HL-60 (cell line): Measurements from ENCODE around the gene ABCB1.
"Not testable (repeated sequence)": the region's sequence is repeated elsewhere in the genome, so short reads cannot be mapped to it uniquely, and the experiment has no call there.

ENCODE experiments used
- DNase-seq, 2 experiments: peaks; one replicate each; pipeline ENCODE4 v3.0.0-alpha.2; 2010 to 2020; ENCODE audit warnings: low read depth in 1 of 2, low spot score in 1 of 2
- H3K27ac ChIP-seq: fragments of 250-450 bp; sonication (Bioruptor Pico); replicated peaks from 2 replicates; pipeline ENCODE4 v1.5.1; 2020; ENCODE audit warnings: mild to moderate bottlenecking, moderate library complexity
- H3K27me3 ChIP-seq: fragments of 250-450 bp; sonication (Bioruptor Pico); 2 replicates; pipeline ENCODE4 v1.5.1; 2021; ENCODE audit warnings: mild to moderate bottlenecking, moderate library complexity; ENCODE audit not compliant: insufficient read depth, poor library complexity, severe bottlenecking
- H3K4me3 ChIP-seq: replicated peaks from 2 replicates; pipeline ENCODE4 v1.5.1; 2011; ENCODE audit warnings: mild to moderate bottlenecking, control low read depth, low read length; ENCODE audit not compliant: insufficient read depth
- GABPA ChIP-seq: IDR thresholded peaks from 2 replicates; pipeline ENCODE4 v1.6.1; 2012; ENCODE audit warnings: low read depth
- POLR2AphosphoS5 ChIP-seq: IDR thresholded peaks from 2 replicates; pipeline ENCODE4 v1.6.1; 2012; ENCODE audit warnings: low read depth
- SPI1 ChIP-seq: IDR thresholded peaks from 2 replicates; pipeline ENCODE4 v1.6.1; 2012; ENCODE audit warnings: low read depth, mild to moderate bottlenecking, borderline replicate concordance
- TF ChIP-seq, protein P1 (sequence below): IDR thresholded peaks from 2 replicates; pipeline ENCODE4 v1.6.1; 2012; ENCODE audit warnings: low read depth; ENCODE audit not compliant: insufficient replicate concordance
- TF ChIP-seq, protein P2 (sequence below): IDR thresholded peaks from one replicate; pipeline ENCODE4 v1.5.1; 2011; ENCODE audit warnings: low read length, control low read depth, inconsistent platforms; ENCODE audit not compliant: insufficient read depth

Gene ABCB1

DNA sequence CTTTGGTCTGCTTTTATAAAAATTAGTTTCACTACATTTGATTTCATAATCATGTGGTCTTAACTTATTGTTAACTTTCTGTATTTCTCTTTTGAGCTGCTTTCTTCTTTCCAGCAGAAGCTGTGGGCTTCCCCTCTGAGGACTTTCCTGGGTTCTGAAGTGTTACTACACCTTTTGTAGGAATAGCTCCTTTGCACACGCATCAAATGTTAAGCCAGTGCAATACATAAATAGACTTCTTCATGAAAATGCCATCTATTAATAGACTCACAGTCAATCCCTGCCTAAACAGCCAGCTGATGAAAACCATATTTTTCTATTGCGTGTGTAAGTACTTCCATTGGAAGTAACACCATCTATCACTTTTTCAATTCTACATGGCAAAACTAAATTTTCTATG is 126.7 kb downstream of the ABCB1 start:
- Histone ChIP-seq H3K27ac (no peak overlapping the region), H3K4me3 (no peak overlapping the region), H3K27me3 (peaks cover 34% of the 10 kb centered on the region)
- DNase-seq, result no peak
- no peak for TF ChIP-seq GABPA
- no peak for TF ChIP-seq SPI1
- TF ChIP-seq, protein P1, sequence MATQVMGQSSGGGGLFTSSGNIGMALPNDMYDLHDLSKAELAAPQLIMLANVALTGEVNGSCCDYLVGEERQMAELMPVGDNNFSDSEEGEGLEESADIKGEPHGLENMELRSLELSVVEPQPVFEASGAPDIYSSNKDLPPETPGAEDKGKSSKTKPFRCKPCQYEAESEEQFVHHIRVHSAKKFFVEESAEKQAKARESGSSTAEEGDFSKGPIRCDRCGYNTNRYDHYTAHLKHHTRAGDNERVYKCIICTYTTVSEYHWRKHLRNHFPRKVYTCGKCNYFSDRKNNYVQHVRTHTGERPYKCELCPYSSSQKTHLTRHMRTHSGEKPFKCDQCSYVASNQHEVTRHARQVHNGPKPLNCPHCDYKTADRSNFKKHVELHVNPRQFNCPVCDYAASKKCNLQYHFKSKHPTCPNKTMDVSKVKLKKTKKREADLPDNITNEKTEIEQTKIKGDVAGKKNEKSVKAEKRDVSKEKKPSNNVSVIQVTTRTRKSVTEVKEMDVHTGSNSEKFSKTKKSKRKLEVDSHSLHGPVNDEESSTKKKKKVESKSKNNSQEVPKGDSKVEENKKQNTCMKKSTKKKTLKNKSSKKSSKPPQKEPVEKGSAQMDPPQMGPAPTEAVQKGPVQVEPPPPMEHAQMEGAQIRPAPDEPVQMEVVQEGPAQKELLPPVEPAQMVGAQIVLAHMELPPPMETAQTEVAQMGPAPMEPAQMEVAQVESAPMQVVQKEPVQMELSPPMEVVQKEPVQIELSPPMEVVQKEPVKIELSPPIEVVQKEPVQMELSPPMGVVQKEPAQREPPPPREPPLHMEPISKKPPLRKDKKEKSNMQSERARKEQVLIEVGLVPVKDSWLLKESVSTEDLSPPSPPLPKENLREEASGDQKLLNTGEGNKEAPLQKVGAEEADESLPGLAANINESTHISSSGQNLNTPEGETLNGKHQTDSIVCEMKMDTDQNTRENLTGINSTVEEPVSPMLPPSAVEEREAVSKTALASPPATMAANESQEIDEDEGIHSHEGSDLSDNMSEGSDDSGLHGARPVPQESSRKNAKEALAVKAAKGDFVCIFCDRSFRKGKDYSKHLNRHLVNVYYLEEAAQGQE, result no peak
- TF ChIP-seq POLR2AphosphoS5, result no peak
- TF ChIP-seq, protein P2, sequence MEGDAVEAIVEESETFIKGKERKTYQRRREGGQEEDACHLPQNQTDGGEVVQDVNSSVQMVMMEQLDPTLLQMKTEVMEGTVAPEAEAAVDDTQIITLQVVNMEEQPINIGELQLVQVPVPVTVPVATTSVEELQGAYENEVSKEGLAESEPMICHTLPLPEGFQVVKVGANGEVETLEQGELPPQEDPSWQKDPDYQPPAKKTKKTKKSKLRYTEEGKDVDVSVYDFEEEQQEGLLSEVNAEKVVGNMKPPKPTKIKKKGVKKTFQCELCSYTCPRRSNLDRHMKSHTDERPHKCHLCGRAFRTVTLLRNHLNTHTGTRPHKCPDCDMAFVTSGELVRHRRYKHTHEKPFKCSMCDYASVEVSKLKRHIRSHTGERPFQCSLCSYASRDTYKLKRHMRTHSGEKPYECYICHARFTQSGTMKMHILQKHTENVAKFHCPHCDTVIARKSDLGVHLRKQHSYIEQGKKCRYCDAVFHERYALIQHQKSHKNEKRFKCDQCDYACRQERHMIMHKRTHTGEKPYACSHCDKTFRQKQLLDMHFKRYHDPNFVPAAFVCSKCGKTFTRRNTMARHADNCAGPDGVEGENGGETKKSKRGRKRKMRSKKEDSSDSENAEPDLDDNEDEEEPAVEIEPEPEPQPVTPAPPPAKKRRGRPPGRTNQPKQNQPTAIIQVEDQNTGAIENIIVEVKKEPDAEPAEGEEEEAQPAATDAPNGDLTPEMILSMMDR, result no peak

DNA sequence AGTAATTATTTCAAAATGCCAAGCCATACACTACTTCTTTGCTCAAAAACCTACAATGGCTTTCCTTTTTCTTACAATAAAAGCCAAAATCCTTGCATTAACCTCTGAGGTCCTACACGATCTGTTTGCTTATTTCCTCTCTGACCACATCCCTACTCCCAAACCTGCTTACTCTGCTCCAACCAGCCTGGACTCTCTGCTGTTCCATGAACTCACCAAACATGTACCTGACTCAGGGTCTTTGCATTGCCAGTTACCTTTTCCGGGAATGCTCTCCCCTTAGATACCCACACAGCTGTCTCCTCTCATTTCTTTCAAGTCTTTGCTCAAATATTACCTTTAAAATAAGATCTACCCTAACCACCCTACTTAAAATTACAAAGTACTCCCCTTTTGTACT is 127.5 kb downstream of the ABCB1 start:
- H3K27me3 ChIP-seq, result peaks cover 31% of the 10 kb centered on the region
- H3K27ac ChIP-seq, result no peak overlapping the region
- no peak overlapping the region for H3K4me3 ChIP-seq
- no peak for TF ChIP-seq POLR2AphosphoS5
- no peak for TF ChIP-seq SPI1
- no peak for DNase-seq

DNA sequence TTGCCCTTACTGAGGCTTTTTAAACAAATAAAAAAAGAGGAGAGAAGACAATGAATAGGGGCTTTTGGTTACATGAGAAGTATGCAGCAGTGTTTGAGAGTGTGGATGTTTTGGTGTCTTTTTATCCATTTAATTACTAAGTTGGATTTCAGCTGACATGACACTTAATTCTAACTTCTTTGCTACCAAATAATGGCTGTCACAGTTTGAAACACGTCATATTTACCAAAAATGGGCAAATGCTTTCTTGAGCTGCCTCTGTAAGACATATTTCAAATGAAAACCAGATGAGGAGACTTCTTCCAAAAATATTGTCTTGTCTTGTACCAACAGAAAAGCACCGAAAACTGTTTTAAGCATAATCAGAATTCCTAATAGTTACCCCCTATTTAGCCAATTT is 129.2 kb downstream of the ABCB1 start:
- TF ChIP-seq POLR2AphosphoS5, result no peak
- TF ChIP-seq, protein P1, result no peak
- no peak for TF ChIP-seq SPI1
- TF ChIP-seq, protein P2, result no peak
- no peak overlapping the region for H3K4me3 ChIP-seq
- H3K27me3 ChIP-seq, result peaks cover 25% of the 10 kb centered on the region
- no peak overlapping the region for H3K27ac ChIP-seq
- DNase-seq, result no peak

DNA sequence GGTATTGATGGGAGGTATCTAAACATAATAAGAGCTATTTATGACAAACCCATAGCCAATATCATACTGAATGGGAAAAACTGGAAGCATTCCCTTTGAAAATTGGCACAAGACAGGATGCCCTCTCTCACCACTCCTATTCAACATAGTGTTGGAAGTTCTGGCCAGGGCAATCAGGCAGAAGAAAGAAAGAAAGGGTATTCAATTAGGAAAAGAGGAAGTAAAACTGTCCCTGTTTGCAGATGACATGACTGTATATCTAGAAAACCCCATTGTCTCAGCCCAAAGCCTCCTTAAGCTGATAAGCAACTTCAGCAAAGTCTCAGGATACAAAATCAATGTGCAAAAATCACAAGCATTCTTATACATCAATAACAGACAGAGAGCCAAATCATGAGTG is 131.5 kb downstream of the ABCB1 start:
- not testable (repeated sequence) for DNase-seq, H3K27me3 ChIP-seq, H3K4me3 ChIP-seq, H3K27ac ChIP-seq

DNA sequence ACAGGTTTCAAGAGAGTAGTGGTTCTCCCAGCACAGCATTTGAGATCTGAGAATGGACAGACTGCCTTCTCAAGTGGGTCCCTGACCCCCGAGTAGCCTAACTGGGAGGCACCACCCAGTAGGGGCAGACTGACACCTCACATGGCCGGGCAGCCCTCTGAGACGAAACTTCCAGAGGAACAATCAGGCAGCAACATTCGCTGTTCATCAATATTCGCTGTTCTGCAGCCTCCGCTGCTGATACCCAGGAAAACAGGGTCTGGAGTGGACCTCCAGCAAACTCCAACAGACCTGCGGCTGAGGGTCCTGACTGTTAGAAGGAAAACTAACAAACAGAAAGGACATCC is 135.2 kb downstream of the ABCB1 start:
- H3K27me3 ChIP-seq, DNase-seq, H3K27ac ChIP-seq, H3K4me3 ChIP-seq: not testable (repeated sequence)

DNA sequence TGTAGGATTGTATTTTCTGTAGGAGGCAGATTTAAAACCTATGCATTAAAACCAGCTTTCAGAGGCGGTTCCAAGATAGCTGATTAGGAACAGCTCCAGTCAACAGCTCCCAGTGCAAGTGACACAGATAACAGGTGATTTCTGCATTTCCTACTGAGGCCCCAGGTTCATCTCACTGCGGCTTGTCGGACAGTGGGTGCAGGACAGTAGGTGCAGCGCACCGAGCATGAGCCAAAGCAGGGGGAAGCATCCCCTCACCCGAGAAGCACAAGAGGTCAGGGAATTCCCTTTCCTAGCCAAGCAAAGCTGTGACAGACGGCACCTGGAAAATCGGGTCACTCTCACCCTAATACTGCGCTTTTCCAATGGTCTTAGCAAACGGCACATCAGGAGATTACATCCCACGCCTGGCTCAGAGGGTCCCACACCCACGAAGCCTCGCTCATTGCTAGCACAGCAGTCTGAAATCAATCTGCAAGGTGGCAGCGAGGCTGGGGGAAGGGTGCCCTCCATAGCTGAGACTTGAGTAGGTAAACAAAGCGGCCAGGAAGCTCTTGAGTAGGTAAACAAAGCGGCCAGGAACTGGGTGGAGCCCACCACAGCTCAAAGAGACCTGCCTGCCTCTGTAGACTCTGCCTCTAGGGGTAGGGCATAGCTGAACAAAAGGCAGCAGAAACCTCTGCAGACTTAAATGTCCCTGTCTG is 135.7 kb downstream of the ABCB1 start:
- not testable (repeated sequence) for H3K27me3 ChIP-seq, H3K27ac ChIP-seq, DNase-seq, H3K4me3 ChIP-seq
